Left ventricle myocardium inferior (tissue), 1 donor: ENCODE results near the gene SDK1. TPM values are rescaled to one million over a fixed set of nuclear protein-coding genes. Genes with fewer than 3 reads are reported as not detected.

Source experiments
- DNase-seq: peaks from one replicate; pipeline ENCODE4 v3.0.0-alpha.2; 2020
- H3K27ac ChIP-seq: fragments of 200-600 bp; replicated peaks from 2 replicates; pipeline ENCODE4 v1.8.0; 2021
- H3K27me3 ChIP-seq: fragments of 200-600 bp; 2 replicates; pipeline ENCODE4 v1.8.0; 2021; ENCODE audit warnings: low read depth
- H3K36me3 ChIP-seq: fragments of 200-600 bp; 2 replicates; pipeline ENCODE4 v1.8.0; 2021
- H3K4me1 ChIP-seq: fragments of 200-600 bp; 2 replicates; pipeline ENCODE4 v1.8.0; 2021
- H3K4me3 ChIP-seq: fragments of 200-600 bp; 2 replicates; pipeline ENCODE4 v1.8.0; 2021; ENCODE audit warnings: mild to moderate bottlenecking, moderate library complexity
- H3K9me3 ChIP-seq: fragments of 200-600 bp; replicated peaks from 2 replicates; pipeline ENCODE4 v1.8.0; 2021
- intact Hi-C: fragments of 100-400 bp; cut with micrococcal nuclease; formaldehyde crosslinking; loops from one replicate; pipeline ENCODE4 v1.11.0; 2022
- total RNA-seq: library from RNA; stranded (reverse); fragmentation: NEBNext Ultra II Directional; extraction: Animal tissue kit (Norgen Biotek cat#: 25700); gene quantifications from one replicate; pipeline ENCODE4 v1.2.1, GENCODE V29; 2021
- TF ChIP-seq, protein P1 (sequence below): fragments of 200-600 bp; IDR thresholded peaks from 2 replicates; pipeline ENCODE4 v1.8.0; 2021; ENCODE audit warnings: antibody characterized with exemption, mild to moderate bottlenecking, borderline replicate concordance
- donor health status: DM: no; HTN: yes; CAD: no; lungs with severe emphysema.

Gene SDK1
- total RNA-seq, 1 donor from 2014 or later: 1.3 TPM

DNA sequence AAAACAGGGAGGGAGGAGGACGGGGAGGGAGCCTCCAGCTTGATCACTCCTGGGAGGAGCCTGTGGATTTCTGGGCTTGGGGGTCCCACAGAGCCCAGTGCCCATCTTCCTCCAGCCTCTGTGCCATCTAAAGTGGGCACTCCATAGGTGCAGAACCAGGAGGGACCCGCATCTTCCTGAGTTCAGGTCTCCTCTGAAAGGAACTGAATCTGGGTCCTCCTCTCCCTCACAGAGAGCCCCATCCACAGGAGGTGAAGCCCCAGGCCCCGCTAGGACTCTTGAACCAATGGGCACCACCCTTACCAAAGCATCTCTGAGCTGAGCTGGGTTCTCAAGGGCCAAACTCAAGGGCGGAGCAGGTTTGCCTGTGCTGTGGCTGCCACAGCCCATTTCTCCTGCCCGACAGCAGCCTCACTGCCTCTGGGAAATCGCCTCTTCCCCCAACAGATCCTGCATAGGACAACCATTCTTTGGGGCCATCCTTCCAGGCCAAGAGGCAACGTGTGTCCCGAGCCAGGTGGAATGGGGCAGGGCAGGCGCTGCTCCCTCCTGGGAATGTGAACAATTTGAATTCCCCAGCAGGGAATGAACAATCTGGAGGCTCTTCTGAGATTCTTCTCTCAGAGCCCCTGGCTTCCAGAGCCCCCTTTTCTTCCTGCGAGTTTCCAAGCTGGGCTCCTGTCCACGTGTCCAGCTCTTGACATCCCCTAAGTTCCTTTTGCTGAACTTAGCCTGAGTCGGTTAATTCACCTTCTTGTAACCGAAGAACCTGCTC lies 970.1 kb downstream of the SDK1 start:
- H3K27me3 ChIP-seq: peaks cover 39% of the 10 kb centered on the region
- H3K4me3 ChIP-seq: no peak overlapping the region
- DNase-seq: no peak
- H3K27ac ChIP-seq: no peak overlapping the region
- intact Hi-C loops: no loop called here
- TF ChIP-seq, protein P1, sequence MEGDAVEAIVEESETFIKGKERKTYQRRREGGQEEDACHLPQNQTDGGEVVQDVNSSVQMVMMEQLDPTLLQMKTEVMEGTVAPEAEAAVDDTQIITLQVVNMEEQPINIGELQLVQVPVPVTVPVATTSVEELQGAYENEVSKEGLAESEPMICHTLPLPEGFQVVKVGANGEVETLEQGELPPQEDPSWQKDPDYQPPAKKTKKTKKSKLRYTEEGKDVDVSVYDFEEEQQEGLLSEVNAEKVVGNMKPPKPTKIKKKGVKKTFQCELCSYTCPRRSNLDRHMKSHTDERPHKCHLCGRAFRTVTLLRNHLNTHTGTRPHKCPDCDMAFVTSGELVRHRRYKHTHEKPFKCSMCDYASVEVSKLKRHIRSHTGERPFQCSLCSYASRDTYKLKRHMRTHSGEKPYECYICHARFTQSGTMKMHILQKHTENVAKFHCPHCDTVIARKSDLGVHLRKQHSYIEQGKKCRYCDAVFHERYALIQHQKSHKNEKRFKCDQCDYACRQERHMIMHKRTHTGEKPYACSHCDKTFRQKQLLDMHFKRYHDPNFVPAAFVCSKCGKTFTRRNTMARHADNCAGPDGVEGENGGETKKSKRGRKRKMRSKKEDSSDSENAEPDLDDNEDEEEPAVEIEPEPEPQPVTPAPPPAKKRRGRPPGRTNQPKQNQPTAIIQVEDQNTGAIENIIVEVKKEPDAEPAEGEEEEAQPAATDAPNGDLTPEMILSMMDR: no peak
- peaks cover 17% of the 10 kb centered on the region for H3K9me3 ChIP-seq
- no peaks in the 10 kb centered on the region for H3K36me3 ChIP-seq
- no peaks in the 10 kb centered on the region for H3K4me1 ChIP-seq

DNA sequence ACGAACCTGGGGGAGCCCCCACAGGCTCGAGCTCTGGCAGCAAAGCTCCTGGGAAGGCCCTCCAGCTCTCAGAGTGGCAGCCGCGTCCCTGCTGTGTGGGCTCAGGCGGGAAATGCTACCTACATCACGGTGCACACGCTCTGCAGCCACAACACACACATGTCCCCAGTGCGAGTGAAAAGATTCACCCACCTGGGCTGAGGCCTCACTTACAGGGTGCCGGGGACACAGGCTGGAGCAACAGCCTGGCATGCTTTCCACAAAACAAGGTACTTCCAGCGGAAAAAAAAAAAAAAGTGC lies 970.6 kb downstream of the SDK1 start:
- Histone ChIP-seq H3K4me1 (no peaks in the 10 kb centered on the region), H3K27me3 (peaks cover 39% of the 10 kb centered on the region), H3K4me3 (no peak overlapping the region), H3K27ac (no peak overlapping the region), H3K9me3 (peaks cover 17% of the 10 kb centered on the region), H3K36me3 (no peaks in the 10 kb centered on the region)
- intact Hi-C loops: no loop called here
- no peak for DNase-seq
- TF ChIP-seq, protein P1: no peak

DNA sequence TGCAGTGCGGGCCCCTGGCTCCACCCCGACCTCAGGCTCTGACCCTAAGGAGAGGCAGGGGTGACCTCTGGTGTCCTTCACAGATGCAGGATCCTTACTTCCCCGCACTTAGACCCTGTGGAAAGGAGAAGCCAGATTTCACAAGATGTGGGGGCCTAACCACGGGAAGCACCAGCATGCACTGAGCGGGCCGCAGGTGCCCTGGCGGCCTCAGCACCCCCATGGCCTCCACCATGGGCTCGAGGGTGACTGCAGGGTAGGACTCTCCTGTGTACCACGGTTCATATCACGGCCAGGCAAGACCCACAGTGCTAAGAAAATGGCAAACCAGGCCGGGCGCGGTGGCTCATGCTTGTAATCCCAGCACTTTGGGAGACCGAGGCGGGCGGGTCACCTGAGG lies 971.1 kb downstream of the SDK1 start:
- H3K4me3 ChIP-seq: no peak overlapping the region
- TF ChIP-seq, protein P1: no peak
- no peak for DNase-seq
- H3K9me3 ChIP-seq: peaks cover 17% of the 10 kb centered on the region
- H3K36me3 ChIP-seq: no peaks in the 10 kb centered on the region
- no peak overlapping the region for H3K27ac ChIP-seq
- peaks cover 39% of the 10 kb centered on the region for H3K27me3 ChIP-seq
- H3K4me1 ChIP-seq: no peaks in the 10 kb centered on the region
- intact Hi-C loops: no loop called here

DNA sequence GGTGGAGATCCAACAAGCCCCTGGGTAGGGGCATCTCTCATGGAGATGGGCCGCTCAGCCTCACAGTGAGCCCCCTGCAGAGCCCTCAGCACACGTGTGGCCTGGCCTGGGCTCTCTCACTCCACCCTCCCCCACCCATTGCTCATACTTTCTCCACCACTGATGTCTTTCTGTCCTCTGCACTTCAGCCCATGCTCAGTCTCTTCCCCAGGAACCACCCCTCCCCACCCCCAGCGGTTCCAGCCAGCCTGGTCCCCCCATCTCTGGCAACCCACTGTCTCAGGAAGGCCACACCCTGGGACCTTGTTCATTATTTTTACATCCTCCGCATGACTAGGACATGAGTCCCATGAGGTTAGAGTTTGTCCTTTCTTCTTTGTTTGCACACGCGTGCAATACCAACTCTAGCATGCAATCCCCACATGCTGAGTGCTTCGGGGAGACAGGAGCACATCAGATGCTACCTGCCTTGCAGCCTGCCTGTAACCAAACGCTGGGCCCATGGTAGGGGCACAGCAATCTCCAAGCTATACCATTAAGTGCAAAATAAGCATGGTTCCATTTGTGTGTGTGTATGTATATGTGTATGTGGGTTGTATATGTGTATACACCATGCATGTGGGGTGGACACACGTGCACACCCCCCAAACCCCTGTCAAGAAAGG lies 972.6 kb downstream of the SDK1 start:
- Histone ChIP-seq H3K4me3 (no peak overlapping the region), H3K9me3 (peaks cover 17% of the 10 kb centered on the region), H3K4me1 (no peaks in the 10 kb centered on the region), H3K27ac (no peak overlapping the region), H3K36me3 (no peaks in the 10 kb centered on the region), H3K27me3 (peaks cover 35% of the 10 kb centered on the region)
- TF ChIP-seq, protein P1: no peak
- DNase-seq: no peak
- intact Hi-C loops: no loop called here

DNA sequence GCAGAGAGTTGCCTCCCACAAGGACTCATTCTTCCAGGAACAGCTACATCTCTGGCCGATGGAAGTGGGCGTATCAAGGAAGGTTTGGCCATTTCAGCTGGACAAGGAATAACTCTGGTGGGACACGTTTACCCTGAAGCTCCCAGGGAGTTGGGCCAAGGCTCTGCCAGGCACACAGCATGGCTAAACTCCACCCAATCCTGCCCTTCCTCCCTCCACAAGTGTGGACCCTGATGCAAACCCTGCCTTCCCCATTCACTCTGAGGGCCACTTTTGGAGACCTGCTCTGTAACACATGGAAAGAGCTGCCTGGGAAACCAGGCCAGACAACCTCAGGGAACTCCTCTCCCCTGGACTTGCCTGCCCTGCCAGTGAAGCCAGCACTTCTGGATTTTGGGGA lies 973.2 kb downstream of the SDK1 start:
- TF ChIP-seq, protein P1: no peak

More for the DNA sequence above, 973.2 kb downstream of the SDK1 start:
- Histone ChIP-seq H3K27ac (no peak overlapping the region), H3K4me1 (no peaks in the 10 kb centered on the region), H3K27me3 (peaks cover 31% of the 10 kb centered on the region), H3K9me3 (peaks cover 17% of the 10 kb centered on the region), H3K36me3 (no peaks in the 10 kb centered on the region), H3K4me3 (no peak overlapping the region)
- intact Hi-C loops: no loop called here
- no peak for DNase-seq
